Progenitor cell of endocrine pancreas (in vitro differentiated cells): ENCODE measurements around the gene KLF7. TPM values are rescaled to one million over a fixed set of nuclear protein-coding genes. Genes with fewer than 3 reads are reported as not detected.
A peak's percentile ranks its signal among the peaks of the same experiment; 100 is the strongest.
"Not testable (repeated sequence)": the region's sequence is repeated elsewhere in the genome, so short reads cannot be mapped to it uniquely, and the experiment has no call there.

Experiments used
- DNase-seq: peaks from one replicate; pipeline ENCODE4 v3.0.0; 2021; ENCODE audit warnings: low spot score; ENCODE audit not compliant: unreplicated experiment
- H3K27ac Mint-ChIP-seq: 2 replicates; pipeline ENCODE4 v1.8.0; 2021; ENCODE audit warnings: mild to moderate bottlenecking, moderate library complexity, mixed read lengths
- H3K27me3 Mint-ChIP-seq: 2 replicates; pipeline ENCODE4 v1.8.0; 2021; ENCODE audit warnings: mixed read lengths
- H3K36me3 Mint-ChIP-seq: 2 replicates; pipeline ENCODE4 v1.8.0; 2022; ENCODE audit warnings: mixed read lengths; ENCODE audit not compliant: insufficient read depth
- H3K4me1 Mint-ChIP-seq: 2 replicates; pipeline ENCODE4 v1.8.0; 2021; ENCODE audit warnings: low read depth, mixed read lengths
- H3K4me3 Mint-ChIP-seq: 2 replicates; pipeline ENCODE4 v1.8.0; 2021; ENCODE audit warnings: low read depth, mild to moderate bottlenecking, moderate library complexity, mixed read lengths
- H3K9me3 Mint-ChIP-seq: 2 replicates; pipeline ENCODE4 v1.8.0; 2021; ENCODE audit warnings: low read depth, mixed read lengths
- microRNA-seq: library from miRNA; unstranded; fragments of <30 nt; microRNA quantifications from one replicate; pipeline ENCODE4 v1.1.0, GENCODE V29; 2020; ENCODE audit warnings: borderline number of aligned reads; ENCODE audit not compliant: unreplicated experiment
- total RNA-seq: library from RNA; stranded (reverse); gene quantifications from 2 replicates; pipeline ENCODE4 v1.2.1, GENCODE V29; 2021
- TF ChIP-seq, protein P1 (sequence below): fragments of 200-600 bp; sonication (generic); IDR thresholded peaks from one replicate; pipeline ENCODE4 v1.5.0; 2021; ENCODE audit warnings: antibody characterized with exemption, mild to moderate bottlenecking; ENCODE audit not compliant: unreplicated experiment

KLF7 gene
- total RNA-seq, 1 donor from 2014 or later: 26.6 TPM

DNA sequence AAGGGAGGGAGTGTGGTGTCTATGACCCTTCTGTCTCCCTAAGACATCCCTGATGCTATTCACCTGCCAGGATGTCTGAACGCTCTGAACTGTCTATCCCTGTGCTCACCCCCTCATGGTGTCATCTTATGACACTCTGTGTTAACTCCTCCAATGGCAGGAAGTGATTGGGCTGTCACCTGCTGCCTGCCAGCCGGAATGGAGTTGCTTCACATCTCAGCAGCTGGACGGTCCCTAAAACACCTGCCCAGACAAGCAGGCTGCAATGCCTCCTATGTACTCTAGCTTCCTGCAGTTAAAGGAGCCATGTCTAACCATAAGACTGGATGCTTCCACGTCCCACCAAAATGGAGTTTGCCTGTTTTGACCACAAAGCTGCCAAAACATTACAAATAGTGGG lies 126.5 kb downstream of the KLF7 start:
- Mint-ChIP-seq H3K27me3 (peaks cover 17% of the 10 kb centered on the region), H3K4me3 (no peak overlapping the region), H3K27ac (no peak overlapping the region), H3K36me3 (no peaks in the 10 kb centered on the region), H3K4me1 (peaks cover 5% of the 10 kb centered on the region), H3K9me3 (peaks cover under 1% of the 10 kb centered on the region)
- no peak for DNase-seq
- TF ChIP-seq, protein P1, sequence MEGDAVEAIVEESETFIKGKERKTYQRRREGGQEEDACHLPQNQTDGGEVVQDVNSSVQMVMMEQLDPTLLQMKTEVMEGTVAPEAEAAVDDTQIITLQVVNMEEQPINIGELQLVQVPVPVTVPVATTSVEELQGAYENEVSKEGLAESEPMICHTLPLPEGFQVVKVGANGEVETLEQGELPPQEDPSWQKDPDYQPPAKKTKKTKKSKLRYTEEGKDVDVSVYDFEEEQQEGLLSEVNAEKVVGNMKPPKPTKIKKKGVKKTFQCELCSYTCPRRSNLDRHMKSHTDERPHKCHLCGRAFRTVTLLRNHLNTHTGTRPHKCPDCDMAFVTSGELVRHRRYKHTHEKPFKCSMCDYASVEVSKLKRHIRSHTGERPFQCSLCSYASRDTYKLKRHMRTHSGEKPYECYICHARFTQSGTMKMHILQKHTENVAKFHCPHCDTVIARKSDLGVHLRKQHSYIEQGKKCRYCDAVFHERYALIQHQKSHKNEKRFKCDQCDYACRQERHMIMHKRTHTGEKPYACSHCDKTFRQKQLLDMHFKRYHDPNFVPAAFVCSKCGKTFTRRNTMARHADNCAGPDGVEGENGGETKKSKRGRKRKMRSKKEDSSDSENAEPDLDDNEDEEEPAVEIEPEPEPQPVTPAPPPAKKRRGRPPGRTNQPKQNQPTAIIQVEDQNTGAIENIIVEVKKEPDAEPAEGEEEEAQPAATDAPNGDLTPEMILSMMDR: no peak

DNA sequence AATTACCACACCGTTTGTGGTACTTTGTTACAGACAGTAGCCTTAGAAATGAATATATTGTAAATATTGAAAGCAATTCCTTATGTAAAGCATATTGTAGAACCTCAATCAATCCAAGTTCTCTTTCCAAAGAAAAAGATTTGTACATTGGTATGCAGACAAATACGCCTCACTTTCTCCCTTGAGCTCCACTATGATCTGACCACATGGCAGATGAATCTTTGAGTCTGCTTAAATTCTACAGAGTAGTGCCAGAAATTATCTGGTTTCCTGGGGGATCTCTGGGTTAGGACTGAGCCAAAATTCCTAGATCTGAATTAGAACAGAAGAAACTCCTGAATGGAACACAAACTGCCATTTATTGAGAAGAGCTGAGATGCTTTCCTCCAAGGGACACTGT lies 127.4 kb downstream of the KLF7 start:
- no peak overlapping the region for H3K27ac Mint-ChIP-seq
- no peak for DNase-seq
- TF ChIP-seq, protein P1: no peak
- no peak overlapping the region for H3K4me3 Mint-ChIP-seq
- peaks cover 17% of the 10 kb centered on the region for H3K27me3 Mint-ChIP-seq
- H3K9me3 Mint-ChIP-seq: peaks cover 10% of the 10 kb centered on the region
- H3K4me1 Mint-ChIP-seq: peaks cover 2% of the 10 kb centered on the region
- no peaks in the 10 kb centered on the region for H3K36me3 Mint-ChIP-seq

DNA sequence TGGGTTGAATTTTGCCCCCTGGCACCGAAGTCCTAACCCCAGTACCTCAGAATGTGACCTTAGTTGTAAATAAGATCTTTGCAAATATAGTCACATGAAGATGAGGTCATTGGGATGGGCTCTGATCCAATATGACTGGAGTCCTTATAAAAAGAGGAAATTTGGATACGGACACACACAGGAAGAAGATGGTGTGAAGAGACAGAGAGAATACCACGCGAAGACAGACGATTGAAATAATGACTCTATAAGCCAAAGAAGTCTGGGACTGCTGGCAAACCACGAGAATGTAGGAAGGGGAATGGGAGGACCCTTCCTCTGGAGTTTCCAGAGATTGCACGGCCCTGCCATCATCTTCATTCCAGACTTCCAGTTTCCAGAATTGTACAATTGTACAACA lies 127.9 kb downstream of the KLF7 start:
- TF ChIP-seq, protein P1: no peak
- DNase-seq: no peak
- peaks cover 11% of the 10 kb centered on the region for H3K9me3 Mint-ChIP-seq
- H3K4me1 Mint-ChIP-seq: peaks cover 2% of the 10 kb centered on the region
- H3K4me3 Mint-ChIP-seq: no peak overlapping the region
- peaks cover 17% of the 10 kb centered on the region for H3K27me3 Mint-ChIP-seq
- H3K36me3 Mint-ChIP-seq: no peaks in the 10 kb centered on the region
- H3K27ac Mint-ChIP-seq: no peak overlapping the region

DNA sequence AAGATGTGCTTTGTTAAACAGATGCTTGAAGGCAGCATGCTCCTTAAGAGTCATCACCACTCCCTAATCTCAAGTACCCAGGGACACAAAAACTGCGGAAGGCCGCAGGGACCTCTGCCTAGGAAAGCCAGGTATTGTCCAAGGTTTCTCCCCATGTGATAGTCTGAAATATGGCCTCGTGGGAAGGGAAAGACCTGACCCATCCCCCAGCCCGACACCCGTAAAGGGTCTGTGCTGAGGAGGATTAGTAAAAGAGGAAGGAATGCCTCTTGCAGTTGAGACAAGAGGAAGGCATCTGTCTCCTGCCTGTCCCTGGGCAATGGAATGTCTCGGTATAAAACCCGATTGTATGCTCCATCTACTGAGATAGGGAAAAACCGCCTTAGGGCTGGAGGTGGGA lies 128.7 kb downstream of the KLF7 start:
- H3K9me3 Mint-ChIP-seq: peaks cover 15% of the 10 kb centered on the region
- H3K4me1 Mint-ChIP-seq, DNase-seq, H3K27ac Mint-ChIP-seq, H3K4me3 Mint-ChIP-seq, H3K36me3 Mint-ChIP-seq: not testable (repeated sequence)
- H3K27me3 Mint-ChIP-seq: peaks cover 17% of the 10 kb centered on the region

DNA sequence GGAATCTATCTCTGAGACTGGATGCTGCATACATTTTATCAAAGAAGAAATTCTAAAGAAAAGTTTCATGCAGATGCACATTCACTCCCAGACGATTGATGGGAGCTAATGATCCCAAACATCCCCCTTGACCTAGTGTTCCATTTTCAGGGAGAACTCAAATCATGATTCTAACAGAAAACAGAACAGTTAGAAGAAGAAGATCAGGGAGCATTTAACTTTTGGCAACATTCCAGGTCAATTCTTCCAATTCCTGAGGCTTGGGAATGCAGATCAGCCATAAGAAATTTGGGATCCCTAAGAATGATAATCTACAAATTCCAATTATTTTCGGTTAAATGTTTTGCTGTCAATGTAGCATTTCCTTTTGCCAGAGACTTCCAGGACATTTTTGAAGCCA lies 129.9 kb downstream of the KLF7 start:
- peaks cover 18% of the 10 kb centered on the region for H3K9me3 Mint-ChIP-seq
- H3K4me3 Mint-ChIP-seq: no peak overlapping the region
- H3K27ac Mint-ChIP-seq: no peak overlapping the region
- DNase-seq: no peak
- H3K4me1 Mint-ChIP-seq: no peaks in the 10 kb centered on the region
- H3K36me3 Mint-ChIP-seq: no peaks in the 10 kb centered on the region
- H3K27me3 Mint-ChIP-seq: peaks cover 14% of the 10 kb centered on the region
- TF ChIP-seq, protein P1: no peak

DNA sequence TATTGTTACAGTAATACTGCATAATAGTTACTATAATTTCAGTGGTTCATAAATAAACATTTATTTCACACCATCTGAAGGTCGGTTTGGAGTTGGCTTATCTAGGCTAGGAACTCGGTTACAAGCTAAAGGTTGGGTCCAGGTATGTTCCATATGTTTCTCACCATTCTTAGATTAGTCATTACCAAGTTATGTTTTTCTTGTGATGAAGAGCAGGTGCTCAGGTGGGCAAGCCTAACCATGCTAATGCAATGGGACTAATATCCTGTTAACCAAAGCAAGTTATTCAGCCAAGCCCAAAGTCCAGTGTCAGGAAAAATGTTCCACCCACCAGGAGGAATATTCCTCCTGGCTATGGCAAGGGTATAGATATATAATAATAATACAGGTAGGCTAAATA lies 133.3 kb downstream of the KLF7 start:
- Mint-ChIP-seq H3K27me3 (peaks cover 4% of the 10 kb centered on the region), H3K36me3 (no peaks in the 10 kb centered on the region), H3K27ac (no peak overlapping the region), H3K4me1 (no peaks in the 10 kb centered on the region), H3K4me3 (no peak overlapping the region), H3K9me3 (peaks cover 23% of the 10 kb centered on the region)
- TF ChIP-seq, protein P1: no peak
- no peak for DNase-seq

Small RNA genes within 50 kb of the gene (microRNA-seq; reads per million reads assigned to microRNA genes)
- gene MIR2355: 10.7 reads per million, percentile 19 among the genes with 10 or more reads in this experiment
- gene MIR7845: 3.6 reads per million

Other genes starting within 250 kb of the KLF7 start
- 0.24 TPM in 1 of 2 replicates, not detected in the other for gene CPO, start 226.4 kb downstream of the KLF7 start, total RNA-seq